ENCODE measurements around the gene REEP5. TPM values are rescaled to one million over a fixed set of nuclear protein-coding genes. Genes with fewer than 3 reads are reported as not detected.
"Not testable (repeated sequence)": the region's sequence is repeated elsewhere in the genome, so short reads cannot be mapped to it uniquely, and the experiment has no call there.

REEP5 gene
- total RNA-seq, 1 donor from 2014 or later, result 66.4 TPM

DNA sequence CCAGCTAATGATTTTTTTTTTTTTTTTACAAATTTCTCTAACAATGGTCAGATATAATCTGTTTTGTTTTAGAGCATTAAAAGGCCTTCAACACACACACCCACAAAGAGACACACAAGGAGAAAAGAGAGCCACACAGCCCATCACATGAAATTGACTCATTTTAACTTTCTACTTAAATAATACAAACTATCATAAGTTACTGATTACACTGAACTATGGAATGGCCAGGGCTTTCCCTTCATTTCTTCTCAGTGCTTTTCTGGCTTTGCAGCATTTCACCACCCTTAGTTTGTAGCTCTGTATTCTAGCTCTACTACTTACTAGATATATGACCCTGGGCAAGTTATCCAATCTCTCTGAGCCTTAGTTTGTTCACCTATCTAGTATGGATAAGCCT is 13.2 kb downstream of the REEP5 start:
- no peak for DNase-seq (ENCODE audit: extremely low spot score, unreplicated experiment)
- TF ChIP-seq, protein P1, sequence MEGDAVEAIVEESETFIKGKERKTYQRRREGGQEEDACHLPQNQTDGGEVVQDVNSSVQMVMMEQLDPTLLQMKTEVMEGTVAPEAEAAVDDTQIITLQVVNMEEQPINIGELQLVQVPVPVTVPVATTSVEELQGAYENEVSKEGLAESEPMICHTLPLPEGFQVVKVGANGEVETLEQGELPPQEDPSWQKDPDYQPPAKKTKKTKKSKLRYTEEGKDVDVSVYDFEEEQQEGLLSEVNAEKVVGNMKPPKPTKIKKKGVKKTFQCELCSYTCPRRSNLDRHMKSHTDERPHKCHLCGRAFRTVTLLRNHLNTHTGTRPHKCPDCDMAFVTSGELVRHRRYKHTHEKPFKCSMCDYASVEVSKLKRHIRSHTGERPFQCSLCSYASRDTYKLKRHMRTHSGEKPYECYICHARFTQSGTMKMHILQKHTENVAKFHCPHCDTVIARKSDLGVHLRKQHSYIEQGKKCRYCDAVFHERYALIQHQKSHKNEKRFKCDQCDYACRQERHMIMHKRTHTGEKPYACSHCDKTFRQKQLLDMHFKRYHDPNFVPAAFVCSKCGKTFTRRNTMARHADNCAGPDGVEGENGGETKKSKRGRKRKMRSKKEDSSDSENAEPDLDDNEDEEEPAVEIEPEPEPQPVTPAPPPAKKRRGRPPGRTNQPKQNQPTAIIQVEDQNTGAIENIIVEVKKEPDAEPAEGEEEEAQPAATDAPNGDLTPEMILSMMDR (IDR thresholded peaks at IDR 0.05), result no peak

DNA sequence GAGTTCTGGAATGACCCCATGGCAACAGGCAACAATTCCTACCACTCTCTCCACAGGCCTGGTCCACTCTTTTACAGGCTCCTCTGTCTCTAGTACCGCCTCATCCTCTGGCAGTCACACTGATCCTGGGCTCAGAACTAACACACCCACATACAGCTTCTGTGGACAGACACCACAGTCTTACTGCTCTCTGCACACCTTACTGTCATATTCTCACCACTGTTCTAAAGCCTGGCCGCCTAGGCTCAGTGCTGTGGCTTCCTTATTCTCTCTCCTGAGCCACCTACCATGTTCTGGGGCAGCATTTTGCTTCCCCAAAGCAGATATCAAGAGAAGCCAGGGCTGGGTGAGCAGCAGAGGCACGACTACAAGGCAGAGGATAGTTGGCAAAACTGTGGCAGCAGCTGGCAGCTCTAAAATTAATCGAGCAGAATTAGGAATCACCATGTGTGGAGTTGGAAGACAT is 14.8 kb downstream of the REEP5 start:
- Mint-ChIP-seq H3K4me1 (ENCODE audit: unreplicated experiment) (peaks cover 3% of the 10 kb centered on the region), H3K27ac (ENCODE audit: unreplicated experiment) (no peak overlapping the region), H3K27me3 (ENCODE audit: unreplicated experiment) (no peaks in the 10 kb centered on the region), H3K4me3 (ENCODE audit: unreplicated experiment) (no peak overlapping the region), H3K9me3 (ENCODE audit: unreplicated experiment) (no peaks in the 10 kb centered on the region), H3K36me3 (ENCODE audit: unreplicated experiment) (peaks cover 25% of the 10 kb centered on the region)
- peak; percentile 42 for DNase-seq (ENCODE audit: extremely low spot score, unreplicated experiment)
- TF ChIP-seq, protein P1 (IDR thresholded peaks at IDR 0.05), result no peak

More for the DNA sequence above, 13.2 kb downstream of the REEP5 start:
- Mint-ChIP-seq H3K27me3 (ENCODE audit: unreplicated experiment) (no peaks in the 10 kb centered on the region), H3K9me3 (ENCODE audit: unreplicated experiment) (no peaks in the 10 kb centered on the region), H3K4me1 (ENCODE audit: unreplicated experiment) (peaks cover 12% of the 10 kb centered on the region), H3K4me3 (ENCODE audit: unreplicated experiment) (no peak overlapping the region), H3K36me3 (ENCODE audit: unreplicated experiment) (peaks cover 22% of the 10 kb centered on the region), H3K27ac (ENCODE audit: unreplicated experiment) (no peak overlapping the region)

DNA sequence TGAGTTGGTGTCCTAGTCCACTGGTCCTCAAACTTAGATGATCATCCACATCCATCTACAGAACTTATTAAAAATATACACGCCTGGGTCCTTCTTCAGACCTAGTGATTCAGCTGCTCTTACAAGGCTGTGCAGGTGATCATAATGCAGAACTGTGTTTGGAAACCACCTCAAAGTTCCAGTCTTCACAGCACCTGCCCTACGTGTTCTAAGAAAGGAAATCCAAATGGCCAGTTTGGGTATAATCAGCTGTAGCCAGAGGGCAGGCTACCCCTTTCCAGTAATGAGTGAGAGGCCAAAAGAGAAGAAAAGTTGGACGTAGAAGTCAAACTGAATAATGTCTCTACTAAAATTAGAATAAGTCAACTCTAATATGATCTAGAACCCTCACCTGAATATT is 15.4 kb downstream of the REEP5 start:
- Mint-ChIP-seq H3K9me3 (ENCODE audit: unreplicated experiment) (no peaks in the 10 kb centered on the region), H3K27ac (ENCODE audit: unreplicated experiment) (no peak overlapping the region), H3K27me3 (ENCODE audit: unreplicated experiment) (no peaks in the 10 kb centered on the region), H3K4me3 (ENCODE audit: unreplicated experiment) (no peak overlapping the region), H3K36me3 (ENCODE audit: unreplicated experiment) (peaks cover 25% of the 10 kb centered on the region), H3K4me1 (ENCODE audit: unreplicated experiment) (peaks cover 3% of the 10 kb centered on the region)
- DNase-seq (ENCODE audit: extremely low spot score, unreplicated experiment), result peak; percentile 13
- TF ChIP-seq, protein P1 (IDR thresholded peaks at IDR 0.05), result no peak

DNA sequence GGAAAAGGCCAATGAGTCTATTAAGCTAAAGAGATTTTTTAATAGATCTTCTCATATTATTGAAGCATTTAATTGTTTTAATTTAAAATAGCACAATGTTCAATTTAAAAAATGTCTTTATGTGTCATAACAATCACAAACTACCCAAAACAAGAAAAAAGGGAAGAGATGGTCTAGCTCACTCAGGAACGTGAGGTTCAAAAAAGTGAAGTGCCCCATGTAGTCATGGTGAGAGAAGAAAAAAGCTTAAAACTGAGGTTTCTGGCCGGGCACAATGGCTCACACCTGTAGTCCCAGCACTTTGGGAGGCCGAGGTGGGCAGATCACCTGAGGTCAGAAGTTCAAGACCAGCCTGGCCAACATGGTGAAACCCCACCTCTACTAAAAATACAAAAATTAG is 17.0 kb downstream of the REEP5 start:
- not testable (repeated sequence) for H3K4me3 Mint-ChIP-seq (ENCODE audit: unreplicated experiment); H3K4me1 Mint-ChIP-seq (ENCODE audit: unreplicated experiment); H3K27me3 Mint-ChIP-seq (ENCODE audit: unreplicated experiment); H3K27ac Mint-ChIP-seq (ENCODE audit: unreplicated experiment); H3K9me3 Mint-ChIP-seq (ENCODE audit: unreplicated experiment)
- DNase-seq (ENCODE audit: extremely low spot score, unreplicated experiment), result peak; percentile 7
- H3K36me3 Mint-ChIP-seq (ENCODE audit: unreplicated experiment), result peaks cover 27% of the 10 kb centered on the region

DNA sequence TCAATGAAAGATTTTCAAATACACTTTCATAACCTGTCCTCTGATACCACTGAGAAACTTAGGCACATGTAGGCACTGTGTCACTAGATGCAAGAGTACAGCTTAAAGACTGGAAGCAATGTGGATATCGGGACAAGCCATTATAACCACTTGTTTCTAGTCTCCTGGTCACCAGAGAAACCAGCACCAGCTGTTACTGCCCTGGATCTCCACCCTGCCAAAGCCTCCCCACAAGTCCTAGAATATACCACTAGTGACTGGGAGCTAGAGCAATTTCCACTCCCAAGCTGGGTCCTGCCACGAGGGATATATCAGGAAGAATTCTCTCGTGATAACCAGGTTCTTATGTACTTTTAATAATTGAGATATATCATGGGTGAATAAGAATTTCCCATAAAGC is 19.5 kb downstream of the REEP5 start:
- H3K36me3 Mint-ChIP-seq (ENCODE audit: unreplicated experiment), result peaks cover 31% of the 10 kb centered on the region
- H3K4me3 Mint-ChIP-seq (ENCODE audit: unreplicated experiment), result no peak overlapping the region
- TF ChIP-seq, protein P1 (IDR thresholded peaks at IDR 0.05), result no peak
- no peak overlapping the region for H3K27ac Mint-ChIP-seq (ENCODE audit: unreplicated experiment)
- no peaks in the 10 kb centered on the region for H3K27me3 Mint-ChIP-seq (ENCODE audit: unreplicated experiment)
- H3K4me1 Mint-ChIP-seq (ENCODE audit: unreplicated experiment), result peaks cover 3% of the 10 kb centered on the region
- no peaks in the 10 kb centered on the region for H3K9me3 Mint-ChIP-seq (ENCODE audit: unreplicated experiment)
- DNase-seq (ENCODE audit: extremely low spot score, unreplicated experiment), result peak; percentile 25

DNA sequence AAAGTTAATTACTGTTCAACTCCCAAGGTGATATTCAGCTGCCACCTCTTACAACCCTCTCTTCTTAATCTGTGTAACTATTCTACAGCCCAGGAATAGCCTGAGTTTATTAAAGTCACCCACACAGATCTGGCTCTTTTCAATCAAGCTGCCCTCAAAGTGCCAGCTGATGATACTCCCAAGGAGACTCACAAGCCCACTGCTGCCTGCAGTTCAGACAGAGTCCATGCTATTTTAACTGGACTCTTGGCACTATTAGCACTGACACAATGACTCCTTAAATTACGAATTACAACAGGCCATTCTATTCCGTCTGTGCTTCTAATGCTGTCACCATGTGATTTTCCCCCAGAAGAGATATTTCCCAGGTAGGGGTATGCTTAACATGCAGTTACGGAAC is 26.3 kb downstream of the REEP5 start:
- H3K4me3 Mint-ChIP-seq (ENCODE audit: unreplicated experiment), result no peak overlapping the region
- no peak overlapping the region for H3K27ac Mint-ChIP-seq (ENCODE audit: unreplicated experiment)
- H3K9me3 Mint-ChIP-seq (ENCODE audit: unreplicated experiment), result no peaks in the 10 kb centered on the region
- no peaks in the 10 kb centered on the region for H3K27me3 Mint-ChIP-seq (ENCODE audit: unreplicated experiment)
- H3K4me1 Mint-ChIP-seq (ENCODE audit: unreplicated experiment), result no peaks in the 10 kb centered on the region
- TF ChIP-seq, protein P1 (IDR thresholded peaks at IDR 0.05), result no peak
- DNase-seq (ENCODE audit: extremely low spot score, unreplicated experiment), result no peak
- H3K36me3 Mint-ChIP-seq (ENCODE audit: unreplicated experiment), result peaks cover 33% of the 10 kb centered on the region
